ENCODE results near the gene ADGRB2. TPM values are rescaled to one million over a fixed set of nuclear protein-coding genes. Genes with fewer than 3 reads are reported as not detected.

The ADGRB2 gene
- total RNA-seq, 4 donors from 2014 or later: 1.4 to 6.0 (median 2.5) TPM

DNA sequence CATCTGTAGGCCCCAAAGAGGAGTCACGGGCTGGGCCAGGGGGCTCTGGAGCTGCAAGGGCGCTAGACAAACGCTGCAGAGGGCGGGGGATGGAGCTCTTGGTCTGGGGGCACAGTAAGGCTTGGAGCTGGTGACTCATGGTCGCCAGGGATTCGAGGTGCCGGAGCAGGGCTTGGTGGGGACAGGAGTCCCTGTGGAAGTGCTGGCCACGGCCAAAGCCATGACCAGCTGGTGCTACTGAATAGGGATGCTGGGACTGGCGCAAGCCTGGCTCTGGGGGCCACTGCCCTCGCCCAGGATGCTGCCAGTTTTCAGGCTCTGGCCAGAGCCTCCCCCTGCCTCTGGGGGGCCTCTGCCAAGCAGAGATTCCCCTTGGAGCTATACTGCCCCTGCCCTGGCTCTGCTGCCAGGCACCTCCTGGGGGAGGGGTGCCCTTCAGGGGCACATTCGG, 26.5 kb upstream of the ADGRB2 start:
- TF ChIP-seq POLR2AphosphoS5 (IDR thresholded peaks at IDR 0.05) (no peak), POLR2A (IDR thresholded peaks at IDR 0.05) (no peak), EP300 (IDR thresholded peaks at IDR 0.05) (no peak)
- TF ChIP-seq, protein P1, sequence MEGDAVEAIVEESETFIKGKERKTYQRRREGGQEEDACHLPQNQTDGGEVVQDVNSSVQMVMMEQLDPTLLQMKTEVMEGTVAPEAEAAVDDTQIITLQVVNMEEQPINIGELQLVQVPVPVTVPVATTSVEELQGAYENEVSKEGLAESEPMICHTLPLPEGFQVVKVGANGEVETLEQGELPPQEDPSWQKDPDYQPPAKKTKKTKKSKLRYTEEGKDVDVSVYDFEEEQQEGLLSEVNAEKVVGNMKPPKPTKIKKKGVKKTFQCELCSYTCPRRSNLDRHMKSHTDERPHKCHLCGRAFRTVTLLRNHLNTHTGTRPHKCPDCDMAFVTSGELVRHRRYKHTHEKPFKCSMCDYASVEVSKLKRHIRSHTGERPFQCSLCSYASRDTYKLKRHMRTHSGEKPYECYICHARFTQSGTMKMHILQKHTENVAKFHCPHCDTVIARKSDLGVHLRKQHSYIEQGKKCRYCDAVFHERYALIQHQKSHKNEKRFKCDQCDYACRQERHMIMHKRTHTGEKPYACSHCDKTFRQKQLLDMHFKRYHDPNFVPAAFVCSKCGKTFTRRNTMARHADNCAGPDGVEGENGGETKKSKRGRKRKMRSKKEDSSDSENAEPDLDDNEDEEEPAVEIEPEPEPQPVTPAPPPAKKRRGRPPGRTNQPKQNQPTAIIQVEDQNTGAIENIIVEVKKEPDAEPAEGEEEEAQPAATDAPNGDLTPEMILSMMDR (IDR thresholded peaks at IDR 0.05): no peak
- Histone ChIP-seq H3K9me3 (no peaks in the 10 kb centered on the region), H3K4me1 (peaks cover 17% of the 10 kb centered on the region), H3K36me3 (no peaks in the 10 kb centered on the region), H3K27ac (no peak overlapping the region), H3K27me3 (no peaks in the 10 kb centered on the region), H3K4me3 (no peak overlapping the region)
- WGBS: 87% methylated on average over 9 of the region's 11 CpGs
- peak in 1 of 2 donors; percentile 52 for DNase-seq (ENCODE audit: low spot score in 2 of 2)

DNA sequence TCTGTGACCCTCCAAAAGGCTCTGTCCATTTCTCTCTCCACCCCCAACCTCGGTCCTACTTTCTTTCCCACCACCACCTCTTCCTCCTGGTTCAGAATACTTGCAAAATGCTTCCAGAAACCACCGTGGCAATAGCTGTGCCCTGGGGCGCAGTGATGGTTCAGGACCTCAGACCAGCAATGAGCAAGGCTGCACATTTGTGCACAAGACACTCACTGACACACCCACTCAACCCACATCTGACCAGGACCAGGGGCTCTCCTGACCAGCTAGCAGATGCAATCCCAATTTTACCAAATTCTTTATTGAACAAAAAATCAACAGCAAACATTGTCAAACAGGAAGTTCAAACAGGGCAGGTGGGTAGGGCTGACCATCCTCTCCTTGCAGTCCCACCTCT, 26.0 kb upstream of the ADGRB2 start:
- DNase-seq (ENCODE audit: low spot score in 2 of 2): peak in 1 of 2 donors; percentile 41
- H3K27ac ChIP-seq: no peak overlapping the region
- H3K27me3 ChIP-seq: no peaks in the 10 kb centered on the region
- 69% methylated on average over 3 of the region's 3 CpGs for WGBS
- no peak overlapping the region for H3K4me3 ChIP-seq
- H3K4me1 ChIP-seq: peaks cover 17% of the 10 kb centered on the region
- no peaks in the 10 kb centered on the region for H3K36me3 ChIP-seq
- H3K9me3 ChIP-seq: no peaks in the 10 kb centered on the region
- no peak for TF ChIP-seq POLR2AphosphoS5 (IDR thresholded peaks at IDR 0.05)
- no peak for TF ChIP-seq EP300 (IDR thresholded peaks at IDR 0.05)
- no peak for TF ChIP-seq POLR2A (IDR thresholded peaks at IDR 0.05)
- TF ChIP-seq, protein P1 (IDR thresholded peaks at IDR 0.05): no peak

DNA sequence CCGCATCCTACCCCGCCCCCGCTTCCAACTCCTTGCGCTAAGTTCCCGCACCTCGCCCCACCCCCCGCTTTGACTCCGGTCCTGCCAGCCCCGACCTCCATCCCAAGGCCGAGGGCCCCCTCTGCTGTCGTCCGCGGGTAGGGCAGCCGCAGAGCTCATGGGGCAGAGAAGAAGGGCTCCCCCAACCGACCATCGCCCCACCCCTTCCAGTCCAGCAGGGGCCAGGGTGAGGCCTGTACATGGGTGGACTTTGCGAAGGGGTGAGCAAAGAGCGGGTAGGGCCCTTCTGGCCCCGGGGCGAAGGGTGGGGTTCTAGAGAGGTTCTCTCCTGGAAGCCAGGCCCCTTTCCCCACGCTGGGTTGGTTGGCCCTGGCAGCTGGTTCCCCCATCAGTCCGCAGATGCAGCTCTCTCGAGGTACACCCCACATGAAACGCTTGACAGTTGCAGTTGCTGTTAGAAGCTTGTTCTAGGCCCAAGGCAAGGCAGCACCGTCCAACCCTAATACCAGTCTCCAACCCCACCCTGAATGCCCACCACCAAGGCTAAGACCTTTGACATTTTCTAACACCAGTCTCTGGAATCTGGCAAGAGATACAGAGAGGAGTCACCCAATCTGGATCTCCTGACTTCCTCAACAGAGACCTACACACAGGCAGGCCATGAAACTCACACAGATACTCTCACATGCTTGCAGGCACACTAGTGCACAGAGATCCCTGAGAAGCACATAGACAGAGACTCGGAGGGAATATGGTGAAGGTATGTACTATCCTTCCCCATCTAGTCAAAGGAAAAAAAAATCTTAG, 25.3 kb upstream of the ADGRB2 start:
- Histone ChIP-seq H3K27me3 (no peaks in the 10 kb centered on the region), H3K9me3 (no peaks in the 10 kb centered on the region), H3K36me3 (no peaks in the 10 kb centered on the region), H3K4me3 (peak overlapping the region; percentile 61), H3K4me1 (peaks cover 17% of the 10 kb centered on the region), H3K27ac (peak overlapping the region; percentile 80)
- DNase-seq (ENCODE audit: low spot score in 2 of 2): peak; percentile 97 to 98
- WGBS: 45% methylated on average over 5 of the region's 26 CpGs
- TF ChIP-seq, protein P1 (IDR thresholded peaks at IDR 0.05): peak; percentile 89 to 95
- TF ChIP-seq POLR2AphosphoS5 (IDR thresholded peaks at IDR 0.05): no peak

DNA sequence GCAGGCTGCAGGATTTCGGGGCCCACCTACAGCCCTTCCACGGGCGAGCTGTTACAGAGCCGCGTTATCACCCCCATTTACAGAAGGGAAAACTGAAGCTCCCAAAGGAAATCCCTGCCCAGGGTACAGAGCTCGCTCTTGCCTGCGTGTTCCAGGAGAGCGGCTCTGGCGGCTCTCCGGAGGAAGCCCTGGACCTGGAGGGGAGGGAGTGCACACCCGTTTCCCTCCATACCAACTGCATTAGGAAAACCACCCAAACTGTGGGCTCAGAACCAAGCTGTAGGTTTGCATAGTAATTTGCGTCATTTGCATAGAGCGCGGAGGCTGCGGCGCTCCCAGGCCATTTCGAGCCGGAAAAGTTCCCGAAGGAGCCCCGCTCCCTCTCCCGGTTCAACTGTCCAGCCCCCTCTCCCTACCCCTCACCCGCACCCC, 24.7 kb upstream of the ADGRB2 start:
- Histone ChIP-seq H3K36me3 (no peaks in the 10 kb centered on the region), H3K4me3 (peak overlapping the region; percentile 61), H3K27me3 (no peaks in the 10 kb centered on the region), H3K27ac (peak overlapping the region; percentile 80), H3K9me3 (no peaks in the 10 kb centered on the region), H3K4me1 (peaks cover 17% of the 10 kb centered on the region)
- TF ChIP-seq EP300 (IDR thresholded peaks at IDR 0.05) (no peak), POLR2AphosphoS5 (IDR thresholded peaks at IDR 0.05) (no peak), POLR2A (IDR thresholded peaks at IDR 0.05) (no peak)
- TF ChIP-seq, protein P1 (IDR thresholded peaks at IDR 0.05): no peak
- no peak for DNase-seq (ENCODE audit: low spot score in 2 of 2)
- 1% methylated on average over 16 of the region's 22 CpGs for WGBS

DNA sequence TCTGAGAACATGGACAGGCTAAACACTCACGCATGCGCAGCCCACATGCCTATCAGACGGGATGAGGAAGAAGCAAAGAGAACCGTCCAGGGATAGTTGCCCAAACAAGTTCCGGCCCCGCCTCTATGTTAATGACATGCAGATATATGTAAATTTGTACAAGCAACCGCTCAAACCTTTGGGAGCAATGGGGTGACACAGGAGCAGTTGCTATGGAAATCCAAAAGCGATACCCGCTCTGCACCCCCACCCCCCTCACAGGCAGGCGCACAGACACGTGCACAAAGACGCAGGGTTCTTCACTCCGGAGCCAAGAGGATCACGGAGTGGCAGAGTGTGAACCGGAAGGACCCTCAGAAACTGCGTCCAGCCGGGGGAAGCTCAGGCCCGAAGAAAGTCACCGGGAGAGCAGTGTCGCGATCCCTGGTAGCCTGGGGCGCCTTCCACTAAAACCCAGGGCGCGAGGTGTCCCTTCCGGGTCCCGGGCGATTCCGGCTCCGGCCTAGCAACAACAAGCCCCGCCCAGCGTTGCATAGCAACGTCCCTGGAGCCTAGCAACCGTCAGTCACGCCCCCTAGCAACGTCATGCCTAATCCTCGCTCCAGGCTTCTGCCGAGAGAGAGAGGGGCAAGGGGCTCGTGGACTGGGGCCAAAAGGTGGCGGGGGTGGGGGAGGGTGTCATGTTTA, 24.1 kb upstream of the ADGRB2 start:
- no peaks in the 10 kb centered on the region for H3K27me3 ChIP-seq
- no peaks in the 10 kb centered on the region for H3K9me3 ChIP-seq
- TF ChIP-seq EP300 (IDR thresholded peaks at IDR 0.05) (no peak), POLR2AphosphoS5 (IDR thresholded peaks at IDR 0.05) (peak in 2 of 3 donors; percentile 20 to 35)
- peak; percentile 95 to 96 for DNase-seq (ENCODE audit: low spot score in 2 of 2)
- H3K36me3 ChIP-seq: no peaks in the 10 kb centered on the region
- peak overlapping the region; percentile 61 for H3K4me3 ChIP-seq
- 3% methylated on average over 28 of the region's 39 CpGs for WGBS
- peaks cover 17% of the 10 kb centered on the region for H3K4me1 ChIP-seq
- H3K27ac ChIP-seq: peak overlapping the region; percentile 80

All from suprapubic skin (tissue), 4 donors.